Esophagus squamous epithelium (tissue), 5 donors: ENCODE results near the gene TSEN34. TPM values are rescaled to one million over a fixed set of nuclear protein-coding genes. Genes with fewer than 3 reads are reported as not detected.
"Not testable (repeated sequence)": the region's sequence is repeated elsewhere in the genome, so short reads cannot be mapped to it uniquely, and the experiment has no call there.

Experiments used
- DNase-seq: peaks from one replicate; lab custom pipeline; 2025; lab: John Stamatoyannopoulos, UW
- H3K27ac ChIP-seq, 4 donors: fragments of 200-600 bp; sonication (generic); one replicate each; pipeline ENCODE4 v1.5.1; 2016 to 2019; ENCODE audit warnings: mild to moderate bottlenecking in 1 of 4
- H3K27me3 ChIP-seq, 4 donors: fragments of 200-600 bp; sonication (generic); 1 replicate in 3 of 4; 2 replicates in 1 of 4; pipeline versions ENCODE4 v1.5.1 to v1.6.0; 2017 to 2021; ENCODE audit warnings: antibody characterized with exemption in 1 of 4
- H3K36me3 ChIP-seq, 3 donors: fragments of 200-600 bp; sonication (generic); one replicate each; pipeline ENCODE4 v1.5.1; 2016 to 2019
- H3K4me1 ChIP-seq, 3 donors: fragments of 200-600 bp; sonication (generic); one replicate each; pipeline ENCODE4 v1.5.1; 2017 to 2019
- H3K4me3 ChIP-seq, 4 donors: fragments of 200-600 bp; sonication (generic); 1 replicate in 3 of 4; 2 replicates in 1 of 4; pipeline ENCODE4 v1.5.1; 2016 to 2019; ENCODE audit warnings: mild to moderate bottlenecking in 2 of 4, moderate library complexity in 1 of 4
- H3K9me3 ChIP-seq, 3 donors: fragments of 200-600 bp; sonication (generic); one replicate each; pipeline ENCODE4 v1.5.1; 2016 to 2019
- POLR2A ChIP-seq, 4 donors: fragments of 450-650 bp; IDR thresholded peaks; one replicate each; pipeline ENCODE4 v1.6.1; 2017; ENCODE audit warnings: antibody characterized with exemption in 4 of 4, mild to moderate bottlenecking in 4 of 4, moderate library complexity in 3 of 4
- WGBS, 2 donors: methylation state at CpG; one replicate each; pipeline ENCODE4 v1.1.5; 2018; 5-methylcytosine and 5-hydroxymethylcytosine counted together
- intact Hi-C: fragments of 100-400 bp; cut with DNase I; formaldehyde crosslinking; loops from one replicate; pipeline ENCODE4 v1.15.0; 2022
- total RNA-seq, 4 donors: library from RNA; depleted of rRNA; stranded (reverse); fragments of >200 nt; gene quantifications; one replicate each; pipeline ENCODE4 v1.1.0, GENCODE V29; 2016
- TF ChIP-seq, protein P1 (sequence below), 6 experiments: fragments of 450-650 bp in 4 of 6; fragments of 200-600 bp in 2 of 6; sonication (generic) in 2 of 6; IDR thresholded peaks; one replicate each; pipeline ENCODE4 v1.5.1; 2016 to 2019; ENCODE audit warnings: antibody characterized with exemption in 6 of 6, mild to moderate bottlenecking in 4 of 6, moderate library complexity in 4 of 6
- donor health status: DM: yes; HTN: yes; CAD: no.

TSEN34 gene
- total RNA-seq, 4 donors from 2014 or later: 56.1 to 70.9 (median 64.4) TPM

DNA sequence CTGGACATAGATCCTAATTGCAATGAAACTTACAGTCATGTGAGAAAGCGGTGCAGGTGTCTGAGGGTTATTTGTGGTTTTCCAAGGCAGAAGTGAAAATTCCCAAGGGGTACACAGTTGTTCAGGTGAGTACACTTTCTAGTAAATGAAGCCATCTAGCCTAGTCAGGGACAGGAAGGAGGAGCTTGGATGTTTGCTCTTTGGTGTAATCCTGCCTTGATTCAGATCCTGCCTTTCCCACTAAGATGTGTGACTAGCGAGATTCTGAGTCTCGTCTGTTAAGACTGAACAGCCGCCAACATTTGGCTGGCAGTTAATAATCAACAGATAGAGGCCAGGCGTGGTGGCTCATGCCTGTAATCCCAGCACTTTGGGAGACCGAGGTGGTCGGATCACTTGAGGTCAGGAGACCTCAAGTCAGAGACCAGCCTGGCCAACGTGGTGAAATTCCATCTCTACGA lies 12.1 kb downstream of the TSEN34 start:
- Histone ChIP-seq H3K27me3 (no peaks in the 10 kb centered on the region), H3K4me3 (peak overlapping the region in 3 of 4 donors; percentile 3 to 85 (median 10)), H3K36me3 (peaks cover 34 to 71% (median 35%) of the 10 kb centered on the region in 3 donors), H3K4me1 (peaks cover 31 to 79% (median 58%) of the 10 kb centered on the region in 3 donors), H3K27ac (peak overlapping the region in 3 of 4 donors; percentile 6 to 32 (median 8)), H3K9me3 (no peaks in the 10 kb centered on the region)
- intact Hi-C loops: no loop called here
- 43 to 47% methylated on average over 8 to 9 of the region's 9 CpGs for whole genome bisulfite sequencing, 2 donors
- TF ChIP-seq POLR2A (IDR thresholded peaks at IDR 0.05): no peak
- TF ChIP-seq, protein P1, sequence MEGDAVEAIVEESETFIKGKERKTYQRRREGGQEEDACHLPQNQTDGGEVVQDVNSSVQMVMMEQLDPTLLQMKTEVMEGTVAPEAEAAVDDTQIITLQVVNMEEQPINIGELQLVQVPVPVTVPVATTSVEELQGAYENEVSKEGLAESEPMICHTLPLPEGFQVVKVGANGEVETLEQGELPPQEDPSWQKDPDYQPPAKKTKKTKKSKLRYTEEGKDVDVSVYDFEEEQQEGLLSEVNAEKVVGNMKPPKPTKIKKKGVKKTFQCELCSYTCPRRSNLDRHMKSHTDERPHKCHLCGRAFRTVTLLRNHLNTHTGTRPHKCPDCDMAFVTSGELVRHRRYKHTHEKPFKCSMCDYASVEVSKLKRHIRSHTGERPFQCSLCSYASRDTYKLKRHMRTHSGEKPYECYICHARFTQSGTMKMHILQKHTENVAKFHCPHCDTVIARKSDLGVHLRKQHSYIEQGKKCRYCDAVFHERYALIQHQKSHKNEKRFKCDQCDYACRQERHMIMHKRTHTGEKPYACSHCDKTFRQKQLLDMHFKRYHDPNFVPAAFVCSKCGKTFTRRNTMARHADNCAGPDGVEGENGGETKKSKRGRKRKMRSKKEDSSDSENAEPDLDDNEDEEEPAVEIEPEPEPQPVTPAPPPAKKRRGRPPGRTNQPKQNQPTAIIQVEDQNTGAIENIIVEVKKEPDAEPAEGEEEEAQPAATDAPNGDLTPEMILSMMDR (IDR thresholded peaks at IDR 0.05): no peak
- no peak for DNase-seq

DNA sequence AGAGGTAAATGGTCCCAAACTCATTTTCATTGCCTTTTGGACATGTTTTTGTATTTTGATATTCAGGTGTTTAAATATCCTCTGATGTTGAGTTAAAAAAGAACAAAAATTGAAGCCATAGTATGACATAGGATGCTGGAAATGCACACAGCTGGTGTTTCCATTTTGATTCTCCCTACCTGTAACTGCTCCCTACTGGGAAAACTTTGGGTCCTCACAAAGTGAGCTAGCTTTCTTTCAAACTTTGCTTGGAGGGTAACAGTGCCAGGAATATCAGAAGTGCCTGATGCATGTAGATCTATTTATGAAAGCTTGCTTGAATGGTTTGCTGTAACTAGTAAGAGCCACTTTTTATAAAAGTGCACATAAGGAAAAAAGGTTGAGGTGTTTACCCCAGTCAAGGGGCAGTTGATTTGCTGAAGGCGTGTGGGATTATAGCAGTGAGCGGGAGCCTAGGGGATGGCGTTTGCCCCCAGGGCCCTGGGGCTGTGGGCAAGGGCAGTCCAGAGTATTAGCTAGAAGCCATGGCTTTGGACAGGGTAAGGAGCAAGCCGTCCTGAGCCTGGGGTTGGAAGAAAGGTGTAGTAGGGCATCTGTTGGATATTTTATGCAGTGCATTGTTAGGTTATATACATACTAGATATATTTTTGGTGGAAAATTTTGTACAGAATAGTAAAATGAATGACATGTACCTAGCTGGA lies 13.8 kb downstream of the TSEN34 start:
- no peak for DNase-seq

DNA sequence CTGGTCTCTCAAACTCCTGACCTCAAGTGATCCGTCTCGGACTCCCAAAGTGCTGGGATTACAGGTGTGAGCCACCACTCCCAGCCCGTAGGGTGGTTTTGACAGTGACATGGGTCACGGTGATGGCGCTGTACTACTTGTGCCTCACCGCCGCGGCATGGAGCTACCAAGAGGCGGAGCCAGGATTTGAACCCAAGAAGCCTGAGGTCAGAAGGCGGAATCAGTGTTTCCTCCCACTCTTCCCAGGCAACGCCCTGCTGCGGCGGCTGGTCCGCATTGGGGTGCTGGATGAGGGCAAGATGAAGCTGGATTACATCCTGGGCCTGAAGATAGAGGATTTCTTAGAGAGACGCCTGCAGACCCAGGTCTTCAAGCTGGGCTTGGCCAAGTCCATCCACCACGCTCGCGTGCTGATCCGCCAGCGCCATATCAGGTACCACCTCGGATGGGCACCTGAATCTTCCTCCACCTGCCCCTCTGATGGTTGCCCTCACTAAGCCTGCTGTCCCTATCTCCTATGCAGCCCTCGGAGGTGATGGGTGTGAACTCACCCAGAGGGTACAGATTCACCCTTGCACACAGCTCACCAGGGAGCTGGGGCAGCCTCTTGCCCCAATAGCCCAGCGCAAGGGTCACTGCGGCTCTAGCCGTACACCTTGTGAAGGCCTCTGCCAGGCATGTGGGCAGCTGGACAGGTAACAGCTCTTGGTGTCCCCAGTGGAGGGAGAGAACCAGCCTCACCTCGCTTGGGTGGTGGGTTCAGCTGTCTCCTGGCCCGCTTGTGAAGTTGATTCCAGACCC lies 15.1 kb downstream of the TSEN34 start:
- Histone ChIP-seq H3K4me1 (peaks cover 48 to 96% (median 75%) of the 10 kb centered on the region in 3 donors), H3K9me3 (no peaks in the 10 kb centered on the region), H3K27ac (peak overlapping the region in 2 of 4 donors; percentile 2 to 92), H3K27me3 (no peaks in the 10 kb centered on the region), H3K36me3 (peaks cover 34 to 78% (median 37%) of the 10 kb centered on the region in 3 donors), H3K4me3 (peak overlapping the region in 1 of 4 donors; percentile 35)
- 84 to 85% methylated on average over 4 to 17 of the region's 27 CpGs for WGBS, 2 donors
- intact Hi-C loops: no loop called here
- TF ChIP-seq, protein P1 (IDR thresholded peaks at IDR 0.05): no peak
- peak in 1 of 4 donors; percentile 20 for TF ChIP-seq POLR2A (IDR thresholded peaks at IDR 0.05)
- no peak for DNase-seq

More for the DNA sequence above, 13.8 kb downstream of the TSEN34 start:
- TF ChIP-seq POLR2A (IDR thresholded peaks at IDR 0.05): no peak
- TF ChIP-seq, protein P1 (IDR thresholded peaks at IDR 0.05): no peak
- H3K36me3 ChIP-seq: peaks cover 34 to 79% (median 37%) of the 10 kb centered on the region in 3 donors
- H3K4me1 ChIP-seq: peaks cover 43 to 92% (median 74%) of the 10 kb centered on the region in 3 donors
- H3K27me3 ChIP-seq: no peaks in the 10 kb centered on the region
- 67 to 73% methylated on average over 4 of the region's 4 CpGs for WGBS, 2 donors
- no peak overlapping the region for H3K27ac ChIP-seq
- intact Hi-C loops: no loop called here
- H3K4me3 ChIP-seq: no peak overlapping the region
- H3K9me3 ChIP-seq: no peaks in the 10 kb centered on the region

DNA sequence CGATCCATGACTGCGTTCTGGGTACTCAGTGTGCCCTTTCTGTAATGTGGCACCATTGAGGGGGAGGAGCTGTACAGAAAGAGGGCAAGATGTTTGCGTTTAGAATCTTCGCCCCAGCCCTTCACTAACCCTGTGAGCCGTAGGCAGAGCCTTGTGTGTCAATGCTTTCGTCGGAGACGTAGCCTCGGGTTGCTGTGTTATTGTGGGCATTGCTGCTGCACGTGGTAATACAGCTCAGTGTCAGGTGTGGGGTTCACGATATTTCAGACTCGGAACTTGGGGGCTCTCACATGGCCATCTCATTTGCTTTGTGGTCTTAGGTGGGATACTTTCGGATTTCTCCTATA lies 15.7 kb downstream of the TSEN34 start:
- 72 to 78% methylated on average over 11 to 12 of the region's 13 CpGs for WGBS, 2 donors
- H3K27ac ChIP-seq: peak overlapping the region in 3 of 4 donors; percentile 22 to 92 (median 76)
- no peaks in the 10 kb centered on the region for H3K27me3 ChIP-seq
- H3K36me3 ChIP-seq: peaks cover 34 to 72% (median 37%) of the 10 kb centered on the region in 3 donors
- H3K4me3 ChIP-seq: peak overlapping the region in 1 of 4 donors; percentile 35
- TF ChIP-seq, protein P1 (IDR thresholded peaks at IDR 0.05): no peak
- no peak for TF ChIP-seq POLR2A (IDR thresholded peaks at IDR 0.05)
- DNase-seq: no peak
- intact Hi-C loops: no loop called here
- H3K9me3 ChIP-seq: no peaks in the 10 kb centered on the region
- peaks cover 43 to 91% (median 71%) of the 10 kb centered on the region in 3 donors for H3K4me1 ChIP-seq

DNA sequence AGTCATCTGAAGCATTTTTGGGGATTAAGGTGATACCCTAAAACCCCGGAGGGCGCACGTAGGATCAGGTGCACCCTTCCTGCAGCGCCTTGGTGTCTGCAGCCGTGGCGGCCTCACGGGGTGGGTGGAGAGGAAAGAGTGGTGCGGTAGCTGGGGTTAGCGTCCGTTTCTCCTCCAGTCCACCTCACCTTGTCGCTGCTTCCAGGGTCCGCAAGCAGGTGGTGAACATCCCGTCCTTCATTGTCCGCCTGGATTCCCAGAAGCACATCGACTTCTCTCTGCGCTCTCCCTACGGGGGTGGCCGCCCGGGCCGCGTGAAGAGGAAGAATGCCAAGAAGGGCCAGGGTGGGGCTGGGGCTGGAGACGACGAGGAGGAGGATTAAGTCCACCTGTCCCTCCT lies 16.1 kb downstream of the TSEN34 start:
- DNase-seq, H3K27me3 ChIP-seq, H3K9me3 ChIP-seq, intact Hi-C loops: not testable (repeated sequence)
- peak overlapping the region in 1 of 4 donors; percentile 35 for H3K4me3 ChIP-seq
- 74 to 76% methylated on average over 9 to 14 of the region's 23 CpGs for WGBS, 2 donors
- peak overlapping the region in 3 of 4 donors; percentile 22 to 92 (median 76) for H3K27ac ChIP-seq
- peaks cover 34 to 68% (median 37%) of the 10 kb centered on the region in 3 donors for H3K36me3 ChIP-seq
- peaks cover 39 to 87% (median 67%) of the 10 kb centered on the region in 3 donors for H3K4me1 ChIP-seq
